ENCODE results near the gene SCAF11. TPM values are rescaled to one million over a fixed set of nuclear protein-coding genes. Genes with fewer than 3 reads are reported as not detected.
"Not testable (repeated sequence)": the region's sequence is repeated elsewhere in the genome, so short reads cannot be mapped to it uniquely, and the experiment has no call there.

Gene SCAF11, protein sequence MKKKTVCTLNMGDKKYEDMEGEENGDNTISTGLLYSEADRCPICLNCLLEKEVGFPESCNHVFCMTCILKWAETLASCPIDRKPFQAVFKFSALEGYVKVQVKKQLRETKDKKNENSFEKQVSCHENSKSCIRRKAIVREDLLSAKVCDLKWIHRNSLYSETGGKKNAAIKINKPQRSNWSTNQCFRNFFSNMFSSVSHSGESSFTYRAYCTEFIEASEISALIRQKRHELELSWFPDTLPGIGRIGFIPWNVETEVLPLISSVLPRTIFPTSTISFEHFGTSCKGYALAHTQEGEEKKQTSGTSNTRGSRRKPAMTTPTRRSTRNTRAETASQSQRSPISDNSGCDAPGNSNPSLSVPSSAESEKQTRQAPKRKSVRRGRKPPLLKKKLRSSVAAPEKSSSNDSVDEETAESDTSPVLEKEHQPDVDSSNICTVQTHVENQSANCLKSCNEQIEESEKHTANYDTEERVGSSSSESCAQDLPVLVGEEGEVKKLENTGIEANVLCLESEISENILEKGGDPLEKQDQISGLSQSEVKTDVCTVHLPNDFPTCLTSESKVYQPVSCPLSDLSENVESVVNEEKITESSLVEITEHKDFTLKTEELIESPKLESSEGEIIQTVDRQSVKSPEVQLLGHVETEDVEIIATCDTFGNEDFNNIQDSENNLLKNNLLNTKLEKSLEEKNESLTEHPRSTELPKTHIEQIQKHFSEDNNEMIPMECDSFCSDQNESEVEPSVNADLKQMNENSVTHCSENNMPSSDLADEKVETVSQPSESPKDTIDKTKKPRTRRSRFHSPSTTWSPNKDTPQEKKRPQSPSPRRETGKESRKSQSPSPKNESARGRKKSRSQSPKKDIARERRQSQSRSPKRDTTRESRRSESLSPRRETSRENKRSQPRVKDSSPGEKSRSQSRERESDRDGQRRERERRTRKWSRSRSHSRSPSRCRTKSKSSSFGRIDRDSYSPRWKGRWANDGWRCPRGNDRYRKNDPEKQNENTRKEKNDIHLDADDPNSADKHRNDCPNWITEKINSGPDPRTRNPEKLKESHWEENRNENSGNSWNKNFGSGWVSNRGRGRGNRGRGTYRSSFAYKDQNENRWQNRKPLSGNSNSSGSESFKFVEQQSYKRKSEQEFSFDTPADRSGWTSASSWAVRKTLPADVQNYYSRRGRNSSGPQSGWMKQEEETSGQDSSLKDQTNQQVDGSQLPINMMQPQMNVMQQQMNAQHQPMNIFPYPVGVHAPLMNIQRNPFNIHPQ (N-terminal part only)
- polyA plus RNA-seq (2013, experiment 1 of 2; ENCODE audit: insufficient read length), result 62.3 TPM
- 60.8 TPM for polyA plus RNA-seq (2013, experiment 2 of 2; ENCODE audit: insufficient read length)

- peak; percentile 100 for DNase-seq
Measured at GRCh38 chr12:45990468-45991283, at the start of gene SCAF11. TSS of gene SCAF11 (minus strand) at chr12:45990574. CDS start at chr12:45964167, 26,407 bp downstream.

DNA sequence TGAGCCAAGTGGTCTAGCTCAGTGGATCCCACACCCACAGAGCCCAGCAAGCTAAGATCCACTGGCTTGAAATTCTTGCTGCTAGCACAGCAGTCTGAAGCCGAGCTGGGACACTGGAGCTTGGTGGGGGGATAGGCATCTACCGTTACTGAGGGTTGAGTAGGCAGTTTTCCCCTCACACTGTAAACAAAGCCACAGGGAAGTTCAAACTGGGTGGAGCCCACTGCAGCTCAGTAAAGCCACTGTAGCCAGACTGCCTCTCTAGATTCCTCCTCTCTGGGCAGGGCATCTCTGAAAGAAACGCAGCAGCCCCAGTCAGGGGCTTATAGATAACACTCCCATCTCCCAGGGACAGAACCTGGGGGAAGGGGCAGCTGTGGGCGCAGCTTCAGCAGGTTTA, 46.7 kb upstream of the SCAF11 start:
- DNase-seq, result not testable (repeated sequence)

DNA sequence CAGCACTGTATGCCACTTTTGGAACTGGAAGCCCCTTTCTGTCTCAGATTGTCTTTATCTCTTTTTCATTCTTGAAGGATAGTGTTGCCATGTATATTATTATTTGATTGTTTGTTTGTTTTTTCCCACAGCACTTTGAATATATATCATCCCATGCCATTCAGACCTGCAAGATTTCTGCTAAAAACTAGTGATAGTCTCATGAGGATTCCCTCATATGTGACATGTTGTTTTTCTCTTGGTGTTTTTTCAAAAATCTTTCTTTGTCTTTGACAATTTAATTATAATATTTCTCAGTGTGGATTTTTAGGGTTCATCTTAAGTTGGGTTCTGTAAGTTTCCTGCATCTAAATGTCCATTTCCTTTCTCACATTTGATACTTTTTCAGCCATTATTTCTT, 36.8 kb upstream of the SCAF11 start:
- no peak for DNase-seq

DNA sequence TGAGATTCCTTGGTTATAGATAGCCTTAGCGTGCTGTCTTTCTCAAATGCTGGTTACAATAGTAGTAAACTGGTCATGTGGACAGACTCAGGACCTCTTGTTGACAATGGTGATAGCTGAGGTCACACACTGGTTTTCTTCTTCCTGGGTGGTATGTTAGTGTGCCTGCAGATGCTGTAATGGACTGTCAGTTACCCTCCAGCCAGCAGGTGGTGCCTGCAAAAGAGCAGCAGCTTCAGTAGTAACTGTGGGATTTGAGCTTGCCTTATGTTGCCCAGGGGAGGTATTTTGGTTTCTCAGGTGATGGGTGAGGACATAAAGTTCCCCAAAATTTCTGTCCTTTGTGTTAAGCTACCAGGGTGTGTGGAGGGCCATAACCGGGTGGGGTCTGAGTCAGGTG, 33.7 kb upstream of the SCAF11 start:
- no peak for DNase-seq

DNA sequence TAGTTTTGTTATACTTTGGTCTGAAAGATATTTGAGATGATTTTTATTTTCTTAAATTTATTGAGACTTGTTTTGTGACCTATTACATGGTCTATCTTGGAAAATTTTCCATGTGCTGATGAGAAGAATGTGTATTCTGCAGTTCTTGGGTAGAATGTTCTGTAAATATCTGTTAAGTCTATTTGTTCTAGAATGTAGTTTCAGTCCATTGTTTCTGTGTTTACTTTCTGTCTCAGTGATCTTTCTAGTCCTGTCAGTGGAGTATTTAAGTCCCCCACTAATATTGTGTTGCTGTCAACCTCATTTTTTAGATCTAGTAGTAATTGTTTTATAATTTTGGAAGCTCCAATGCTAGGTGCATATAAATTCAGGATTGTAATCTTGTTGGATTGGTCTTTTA, 30.4 kb upstream of the SCAF11 start:
- DNase-seq, result no peak

DNA sequence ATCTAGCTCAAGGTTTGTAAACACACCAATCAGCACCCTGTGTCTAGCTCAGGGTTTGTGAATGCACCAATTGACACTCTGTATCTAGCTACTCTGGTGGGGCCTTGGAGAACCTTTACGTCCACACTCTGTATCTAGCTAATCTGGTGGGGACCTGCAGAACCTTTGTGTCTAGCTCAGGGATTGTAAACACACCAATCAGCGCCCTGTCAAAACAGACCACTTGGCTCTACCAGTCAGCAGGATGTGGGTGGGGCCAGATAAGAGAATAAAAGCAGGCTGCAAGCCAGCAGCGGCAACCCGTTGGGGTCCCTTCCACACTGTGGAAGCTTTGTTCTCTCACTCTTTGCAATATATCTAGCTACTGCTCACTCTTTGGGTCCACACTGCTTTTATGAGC, 28.3 kb upstream of the SCAF11 start:
- DNase-seq, result not testable (repeated sequence)

DNA sequence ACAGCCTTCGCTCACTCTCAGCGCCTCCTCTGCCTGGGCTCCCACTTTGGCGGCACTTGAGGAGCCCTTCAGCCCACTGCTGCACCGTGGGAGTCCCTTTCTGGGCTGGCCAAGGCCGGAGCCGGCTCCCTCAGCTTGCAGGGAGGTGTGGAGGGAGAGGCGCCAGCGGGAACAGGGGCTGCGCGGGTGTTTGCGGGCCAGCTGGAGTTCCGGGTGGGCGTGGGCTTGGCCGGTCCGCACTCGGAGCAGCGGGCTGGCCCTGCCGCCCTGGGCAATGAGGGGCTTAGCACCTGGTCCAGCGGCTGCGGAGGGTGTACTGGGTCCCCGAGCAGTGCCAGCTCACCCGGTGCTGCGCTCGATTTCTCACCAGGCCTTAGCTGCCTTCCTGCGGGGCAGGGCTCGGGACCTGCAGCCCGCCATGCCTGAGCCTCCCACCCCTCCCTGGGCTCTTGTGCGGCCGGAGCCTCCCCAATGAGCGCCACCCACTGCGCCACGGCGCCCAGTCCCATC, 27.5 kb upstream of the SCAF11 start:
- DNase-seq, result not testable (repeated sequence)

DNA sequence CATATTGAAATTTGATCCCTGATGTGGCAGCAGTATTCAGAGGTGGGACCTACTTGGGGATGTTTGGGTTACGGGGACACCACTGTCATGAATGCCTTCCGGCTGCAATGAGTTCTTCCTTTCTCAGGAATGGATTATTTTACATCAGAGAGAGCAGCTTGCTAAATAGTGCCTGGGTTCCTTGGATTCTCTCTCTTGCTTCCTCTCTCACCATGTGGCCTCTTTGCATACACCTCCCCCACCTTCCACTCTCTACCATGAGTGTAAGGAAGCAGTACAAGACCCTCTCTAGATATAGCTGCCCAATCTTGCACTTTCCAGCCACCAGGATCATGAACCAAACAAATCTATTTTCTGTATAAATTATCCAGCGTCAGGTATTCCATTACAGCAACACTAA, 15.4 kb upstream of the SCAF11 start:
- DNase-seq, result no peak

DNA sequence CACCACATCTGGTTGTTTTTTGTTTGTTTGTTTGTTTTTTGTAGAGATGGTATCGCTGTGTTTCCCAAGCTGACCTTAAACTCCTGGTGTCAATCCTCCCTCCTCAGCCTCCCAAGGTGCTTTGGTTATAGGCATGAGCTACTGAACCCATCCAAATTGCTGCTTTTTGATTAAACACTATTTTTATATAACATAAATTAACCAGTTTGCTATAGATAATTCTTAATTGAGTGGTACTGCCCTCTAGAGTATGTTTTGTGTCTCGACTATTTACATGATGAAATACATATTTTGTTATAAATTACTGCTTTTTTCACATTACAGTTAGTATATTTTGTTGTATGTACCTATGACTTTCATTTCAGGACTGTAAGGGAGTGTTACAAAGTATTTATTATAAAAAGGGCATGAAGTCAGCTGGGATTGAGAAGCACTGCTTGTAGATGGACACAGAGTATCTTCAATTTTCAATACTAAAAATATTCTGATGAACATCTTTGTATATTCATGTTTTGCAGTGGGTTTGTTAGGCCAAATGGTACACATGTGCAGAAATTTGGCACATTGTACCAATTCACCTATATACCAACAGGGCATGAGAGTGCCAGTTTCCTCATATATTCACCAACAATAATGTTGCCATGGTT, 14.9 kb upstream of the SCAF11 start:
- no peak for DNase-seq

- DNase-seq, result no peak
Measured at GRCh38 chr12:46004715-46005114, 14.3 kb upstream of the SCAF11 start.

- DNase-seq, result not testable (repeated sequence)
Measured at GRCh38 chr12:46000076-46000475, 9.7 kb upstream of the SCAF11 start.

GRCh38 chr12:45994736-45995135, 4.4 kb upstream of the SCAF11 start:
- no peak for DNase-seq

DNA sequence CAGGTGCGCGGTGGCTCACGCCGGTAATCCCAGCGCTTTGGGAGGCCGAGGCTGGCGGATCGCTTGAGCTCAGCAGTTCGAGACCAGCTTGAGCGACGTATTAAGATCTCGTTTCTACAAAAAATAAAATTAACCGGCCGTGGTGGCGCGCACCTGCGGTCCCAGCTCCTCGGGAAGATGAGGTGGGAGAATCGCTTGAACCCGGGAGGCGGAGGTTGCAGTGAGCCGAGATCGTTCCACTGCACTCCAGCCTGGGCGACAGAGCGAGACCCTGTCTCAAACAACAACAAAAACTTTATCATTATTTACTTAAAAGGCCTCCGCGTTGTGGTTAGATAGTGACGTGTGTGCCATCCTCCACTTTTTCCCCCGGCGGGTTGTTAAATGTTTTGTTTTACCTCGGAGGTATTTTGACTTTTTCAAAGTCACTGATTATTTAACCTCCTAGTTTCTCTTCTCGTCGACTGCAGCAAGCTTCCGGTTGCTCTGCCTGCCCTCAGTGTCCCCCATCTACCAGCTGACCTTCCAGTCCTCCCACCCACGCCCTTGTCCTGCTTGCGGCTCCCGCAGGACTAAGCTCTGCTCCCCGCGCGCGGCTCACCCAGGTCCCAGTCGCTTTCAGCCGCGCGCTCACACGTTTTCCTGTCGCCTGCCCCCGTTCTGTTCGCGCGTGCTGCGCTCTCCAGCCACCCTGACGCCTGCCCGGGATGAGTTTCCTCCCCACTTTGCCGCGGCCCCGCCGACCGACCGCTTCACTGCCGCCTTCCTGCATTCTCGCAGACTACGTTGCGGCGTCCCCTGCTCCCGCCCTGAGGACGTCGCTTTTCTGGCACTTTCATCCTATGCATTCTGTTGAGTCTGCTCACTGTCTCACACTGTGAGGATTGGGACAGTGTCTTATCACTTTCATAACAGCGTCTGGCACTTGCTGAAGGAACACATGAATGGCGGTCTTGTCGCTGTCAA, 1.2 kb upstream of the SCAF11 start:
- DNase-seq, result peak; percentile 50

GRCh38 chr12:45989721-45990467, 480 bp downstream of the SCAF11 start:
- DNase-seq, result peak; percentile 58

GRCh38 chr12:45989287-45989686, 1.1 kb downstream of the SCAF11 start:
- DNase-seq, result no peak

- DNase-seq, result peak; percentile 60
Measured at GRCh38 chr12:45988264-45988663, 2.1 kb downstream of the SCAF11 start.

DNA sequence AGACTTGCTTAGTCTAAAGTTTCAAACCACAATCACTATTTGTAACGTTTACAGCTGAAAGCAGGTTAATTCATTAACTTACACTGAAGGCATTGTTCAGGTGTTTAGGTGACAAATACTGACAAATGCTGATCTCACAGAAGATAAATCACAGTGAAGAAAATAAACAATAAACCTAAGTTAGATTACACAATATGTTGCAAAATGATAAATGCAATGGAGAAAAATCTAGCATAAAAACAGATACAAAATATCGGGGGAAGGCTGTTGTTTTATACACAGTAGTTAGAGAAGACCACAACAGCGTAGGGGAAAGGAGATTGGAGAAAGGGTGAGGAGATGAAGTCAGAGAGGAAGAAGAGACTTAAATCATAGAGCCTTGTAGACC, 3.0 kb downstream of the SCAF11 start:
- DNase-seq, result no peak

GRCh38 chr12:45986641-45987339, 3.6 kb downstream of the SCAF11 start:
- DNase-seq, result peak; percentile 14
